Measurements from ENCODE around the gene PCGF3.

- no peak for TF ChIP-seq POLR2A (IDR thresholded peaks at IDR 0.05; ENCODE audit: low read length)
- TF ChIP-seq GATA1 (IDR thresholded peaks at IDR 0.05; ENCODE audit: low read depth, low read length), result no peak
Observed at GRCh38 chr4:738781-739280, 33.2 kb downstream of the PCGF3 start.

Data from erythroblast (primary cell).